ENCODE measurements around the gene LETMD1. TPM values are rescaled to one million over a fixed set of nuclear protein-coding genes. Genes with fewer than 3 reads are reported as not detected.

Gene LETMD1
- total and polyA plus RNA-seq, 9 of the 15 experiments (the other 6 are each of a cell fraction or from before 2014, with no cell fraction given), result 58.7 to 163 (median 75.4) TPM

- peak; percentile 87 for TF ChIP-seq CEBPG (CRISPR knock-in tag; IDR thresholded peaks at IDR 0.05)
- TF ChIP-seq CEBPG (tag; conservative IDR thresholded peaks at IDR 0.05 in 1 of 2, IDR thresholded peaks at IDR 0.05 in 1 of 2), result peak; percentile 95 to 96
- TF ChIP-seq SPI1 (IDR thresholded peaks at IDR 0.05; ENCODE audit: borderline replicate concordance, low read depth, low read length), result no peak
- no peak for TF ChIP-seq ZNF174 (CRISPR knock-in tag; IDR thresholded peaks at IDR 0.05)
- no peak for TF ChIP-seq CHAMP1 (IDR thresholded peaks at IDR 0.05)
- TF ChIP-seq TBL1XR1 (IDR thresholded peaks at IDR 0.05; ENCODE audit: low read length in 2 of 2), result no peak
- TF ChIP-seq SRSF1 (IDR thresholded peaks at IDR 0.05; ENCODE audit: low read depth, low read length), result no peak
- TF ChIP-seq ZNF232 (CRISPR knock-in tag; IDR thresholded peaks at IDR 0.05), result no peak
- TF ChIP-seq ZNF584 (CRISPR knock-in tag; IDR thresholded peaks at IDR 0.05; ENCODE audit: low read depth), result no peak
- no peak for TF ChIP-seq SETDB1 (IDR thresholded peaks at IDR 0.05; ENCODE audit: low read length)
- no peak for TF ChIP-seq ZNF23 (CRISPR knock-in tag; IDR thresholded peaks at IDR 0.05)
- no peak for TF ChIP-seq ZNF263 (CRISPR knock-in tag; IDR thresholded peaks at IDR 0.05; ENCODE audit: borderline replicate concordance)
- TF ChIP-seq GABPB2 (CRISPR knock-in tag; conservative IDR thresholded peaks at IDR 0.05), result no peak
- no peak for TF ChIP-seq KLF16 (IDR thresholded peaks at IDR 0.05)
- TF ChIP-seq CAMTA2 (CRISPR knock-in tag; conservative IDR thresholded peaks at IDR 0.05), result no peak
- TF ChIP-seq, protein P1, sequence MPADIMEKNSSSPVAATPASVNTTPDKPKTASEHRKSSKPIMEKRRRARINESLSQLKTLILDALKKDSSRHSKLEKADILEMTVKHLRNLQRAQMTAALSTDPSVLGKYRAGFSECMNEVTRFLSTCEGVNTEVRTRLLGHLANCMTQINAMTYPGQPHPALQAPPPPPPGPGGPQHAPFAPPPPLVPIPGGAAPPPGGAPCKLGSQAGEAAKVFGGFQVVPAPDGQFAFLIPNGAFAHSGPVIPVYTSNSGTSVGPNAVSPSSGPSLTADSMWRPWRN (IDR thresholded peaks at IDR 0.05; ENCODE audit: low read depth), result no peak
- TF ChIP-seq L3MBTL2 (IDR thresholded peaks at IDR 0.05), result peak; percentile 89
- TF ChIP-seq E2F3 (CRISPR knock-in tag; IDR thresholded peaks at IDR 0.05), result no peak
- no peak for TF ChIP-seq CREB3L1 (IDR thresholded peaks at IDR 0.05; ENCODE audit: borderline replicate concordance, low read depth)
These were observed 21.9 kb downstream of the LETMD1 start (continued) for GRCh38 chr12:51070004-51070403.

Data from K562 (cell line).